Melanocyte of skin (primary cell): Measurements from ENCODE around the gene ABTB2. TPM values are rescaled to one million over a fixed set of nuclear protein-coding genes. Genes with fewer than 3 reads are reported as not detected.

Experiments
- small RNA-seq, 2 donors: library from RNA; depleted of rRNA; stranded (forward); fragments of <200 nt; gene quantifications; one replicate each; pipeline ENCODE3, GENCODE V24; 2012
- total RNA-seq, 2 donors: library from RNA; depleted of rRNA; stranded (reverse); fragments of >200 nt; gene quantifications; 2 replicates each; pipeline ENCODE4 v1.2.3, GENCODE V29; 2012

ABTB2 gene
- 1 to 10 TPM; 8.3 to 8.9 TPM for total RNA-seq

GRCh38 chr11:34357701-34358257, at the start of gene ABTB2:
TSS of gene ABTB2 (minus strand) at chr11:34358010.

GRCh38 chr11:34105079-34105956, 252.5 kb downstream of the ABTB2 start, which contains the start of gene NAT10:
TSS of gene NAT10 (plus strand) at chr11:34105629. CDS start at chr11:34108226, 2,597 bp downstream.

Small RNA genes within 50 kb of the gene (small RNA-seq; reads per million reads assigned to genes)
- 0 reads per million in 2 donors for gene AL035079.1
- gene RF00019 = 0 reads per million in 2 donors

Other genes starting within 250 kb of the ABTB2 start
- gene CAT, start 80.9 kb upstream of the ABTB2 start, total RNA-seq = 10 to 100 TPM; 58.8 to 75.3 TPM
- gene ELF5, start 155.8 kb upstream of the ABTB2 start, total RNA-seq = not detected